ENCODE measurements around the gene SMIM33.

DNA sequence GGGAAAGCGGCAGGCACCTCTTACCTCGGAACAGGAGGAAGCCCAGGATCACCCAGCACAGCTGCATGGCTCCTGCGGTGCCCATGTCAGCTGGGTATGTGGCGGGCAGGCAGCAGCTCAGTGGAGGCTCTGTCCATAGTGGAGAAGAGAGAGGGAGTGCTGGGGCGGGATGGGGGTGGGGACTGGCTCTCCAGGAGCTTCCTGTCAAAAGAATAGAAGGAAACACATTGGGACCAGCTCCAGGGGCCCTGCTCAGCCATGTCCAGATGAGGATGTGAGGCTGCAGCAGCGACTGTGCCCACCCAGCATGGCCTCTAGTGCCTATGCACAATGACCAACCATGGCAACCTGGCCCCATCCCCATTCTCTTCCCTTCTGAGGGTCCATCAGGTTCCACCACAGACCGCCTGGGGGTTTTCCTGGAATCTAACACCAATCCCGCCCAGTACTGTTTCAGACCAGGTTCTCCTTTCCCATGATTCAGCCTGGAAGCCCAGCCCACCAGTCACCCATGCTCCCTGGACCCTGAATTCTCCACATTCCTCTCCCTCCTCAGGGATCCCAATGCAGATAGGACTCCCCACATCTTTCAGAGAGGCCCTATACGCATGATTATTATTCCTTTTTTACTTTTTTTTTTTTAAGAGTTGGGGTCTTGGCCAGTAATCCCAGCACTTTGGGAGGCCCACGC, 8.1 kb upstream of the SMIM33 start, which contains the start of gene ECSCR:
- TF ChIP-seq, protein P1, sequence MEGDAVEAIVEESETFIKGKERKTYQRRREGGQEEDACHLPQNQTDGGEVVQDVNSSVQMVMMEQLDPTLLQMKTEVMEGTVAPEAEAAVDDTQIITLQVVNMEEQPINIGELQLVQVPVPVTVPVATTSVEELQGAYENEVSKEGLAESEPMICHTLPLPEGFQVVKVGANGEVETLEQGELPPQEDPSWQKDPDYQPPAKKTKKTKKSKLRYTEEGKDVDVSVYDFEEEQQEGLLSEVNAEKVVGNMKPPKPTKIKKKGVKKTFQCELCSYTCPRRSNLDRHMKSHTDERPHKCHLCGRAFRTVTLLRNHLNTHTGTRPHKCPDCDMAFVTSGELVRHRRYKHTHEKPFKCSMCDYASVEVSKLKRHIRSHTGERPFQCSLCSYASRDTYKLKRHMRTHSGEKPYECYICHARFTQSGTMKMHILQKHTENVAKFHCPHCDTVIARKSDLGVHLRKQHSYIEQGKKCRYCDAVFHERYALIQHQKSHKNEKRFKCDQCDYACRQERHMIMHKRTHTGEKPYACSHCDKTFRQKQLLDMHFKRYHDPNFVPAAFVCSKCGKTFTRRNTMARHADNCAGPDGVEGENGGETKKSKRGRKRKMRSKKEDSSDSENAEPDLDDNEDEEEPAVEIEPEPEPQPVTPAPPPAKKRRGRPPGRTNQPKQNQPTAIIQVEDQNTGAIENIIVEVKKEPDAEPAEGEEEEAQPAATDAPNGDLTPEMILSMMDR (IDR thresholded peaks at IDR 0.05): no peak
- no peak for TF ChIP-seq POLR2A (IDR thresholded peaks at IDR 0.05)
- TF ChIP-seq POLR2AphosphoS5 (IDR thresholded peaks at IDR 0.05; ENCODE audit: insufficient read depth in 1 of 2, low read depth in 1 of 2): no peak
